CD4-positive, alpha-beta memory T cell (primary cell): ENCODE results near the gene NEDD9. TPM values are rescaled to one million over a fixed set of nuclear protein-coding genes. Genes with fewer than 3 reads are reported as not detected.

Source experiments
- CTCF ChIA-PET: fragments of 350-600 bp; sonication (Branson Sonifier 250); formaldehyde crosslinking; loops from one replicate; lab custom pipeline; 2021; ENCODE audit warnings: inconsistent platforms; ENCODE audit not compliant: partially characterized antibody; lab: Charles Lee
- POLR2A ChIA-PET: fragments of 350-600 bp; sonication (Branson Sonifier 250); formaldehyde crosslinking; loops from one replicate; lab custom pipeline; 2021; ENCODE audit not compliant: partially characterized antibody; lab: Charles Lee
- DNase-seq, 5 donors: peaks; one replicate each; pipeline versions ENCODE4 v3.0.0 to v3.0.0-alpha.2; 2020 to 2022; ENCODE audit warnings: mixed read lengths in 1 of 5
- H3K27ac ChIP-seq: one replicate; pipeline ENCODE4 v1.7.0; 2013; ENCODE audit warnings: low read depth, low read length
- H3K27me3 ChIP-seq: 2 replicates; pipeline ENCODE4 v1.7.0; 2013; ENCODE audit warnings: mild to moderate bottlenecking, low read length, moderate library complexity; ENCODE audit not compliant: insufficient read depth
- H3K36me3 ChIP-seq: 2 replicates; pipeline ENCODE4 v1.7.0; 2013; ENCODE audit warnings: mild to moderate bottlenecking, low read length, moderate library complexity; ENCODE audit not compliant: insufficient read depth
- H3K4me1 ChIP-seq: 2 replicates; pipeline ENCODE4 v1.7.0; 2013; ENCODE audit warnings: mild to moderate bottlenecking, low read length, moderate library complexity; ENCODE audit not compliant: insufficient read depth
- H3K4me3 ChIP-seq, 2 donors: one replicate each; pipeline ENCODE4 v1.7.0; 2013; ENCODE audit warnings: low read length in 2 of 2, mild to moderate bottlenecking in 1 of 2
- H3K9me3 ChIP-seq, 2 donors: one replicate each; pipeline ENCODE4 v1.7.0; 2013; ENCODE audit warnings: low read length in 2 of 2, control low read depth in 1 of 2; ENCODE audit not compliant: control insufficient read depth in 1 of 2
- H3K27ac Mint-ChIP-seq, 7 donors: one replicate each; pipeline ENCODE4 v1.8.0; 2020 to 2021; ENCODE audit warnings: mixed read lengths in 7 of 7, mild to moderate bottlenecking in 6 of 7, inconsistent platforms in 3 of 7, moderate library complexity in 3 of 7
- H3K27me3 Mint-ChIP-seq, 2 donors: one replicate each; pipeline ENCODE4 v1.8.0; 2020 to 2021; ENCODE audit warnings: mixed read lengths in 2 of 2
- H3K36me3 Mint-ChIP-seq, 2 donors: one replicate each; pipeline ENCODE4 v1.8.0; 2020 to 2021; ENCODE audit warnings: mixed read lengths in 2 of 2, inconsistent platforms in 1 of 2, mild to moderate bottlenecking in 1 of 2
- H3K4me1 Mint-ChIP-seq, 4 donors: one replicate each; pipeline ENCODE4 v1.8.0; 2020 to 2021; ENCODE audit warnings: mixed read lengths in 4 of 4, mild to moderate bottlenecking in 1 of 4
- H3K4me3 Mint-ChIP-seq, 8 donors: one replicate each; pipeline ENCODE4 v1.8.0; 2020 to 2021; ENCODE audit warnings: mixed read lengths in 8 of 8, mild to moderate bottlenecking in 7 of 8, moderate library complexity in 6 of 8, inconsistent platforms in 3 of 8
- H3K9me3 Mint-ChIP-seq, 8 donors: one replicate each; pipeline ENCODE4 v1.8.0; 2020 to 2021; ENCODE audit warnings: mixed read lengths in 8 of 8, mild to moderate bottlenecking in 5 of 8, inconsistent platforms in 3 of 8, moderate library complexity in 1 of 8
- intact Hi-C: fragments of 100-400 bp; cut with micrococcal nuclease; formaldehyde crosslinking; loops from one replicate; pipeline ENCODE4 v1.15.1; 2023
- polyA plus RNA-seq, 2 donors: library from polyadenylated mRNA; unstranded; fragments of 300-500 nt; fragmentation: Illumina TruSeq; gene quantifications; one replicate each; pipeline ENCODE4 v1.2.3, GENCODE V29; 2021
- total RNA-seq, 2 experiments: library from RNA; stranded (reverse); gene quantifications; one replicate each; pipeline ENCODE4 v1.2.3, GENCODE V29; 2021

NEDD9 gene
- total and polyA plus RNA-seq, 4 experiments from 2014 or later, result 17.2 to 47.4 (median 40.6) TPM

DNA sequence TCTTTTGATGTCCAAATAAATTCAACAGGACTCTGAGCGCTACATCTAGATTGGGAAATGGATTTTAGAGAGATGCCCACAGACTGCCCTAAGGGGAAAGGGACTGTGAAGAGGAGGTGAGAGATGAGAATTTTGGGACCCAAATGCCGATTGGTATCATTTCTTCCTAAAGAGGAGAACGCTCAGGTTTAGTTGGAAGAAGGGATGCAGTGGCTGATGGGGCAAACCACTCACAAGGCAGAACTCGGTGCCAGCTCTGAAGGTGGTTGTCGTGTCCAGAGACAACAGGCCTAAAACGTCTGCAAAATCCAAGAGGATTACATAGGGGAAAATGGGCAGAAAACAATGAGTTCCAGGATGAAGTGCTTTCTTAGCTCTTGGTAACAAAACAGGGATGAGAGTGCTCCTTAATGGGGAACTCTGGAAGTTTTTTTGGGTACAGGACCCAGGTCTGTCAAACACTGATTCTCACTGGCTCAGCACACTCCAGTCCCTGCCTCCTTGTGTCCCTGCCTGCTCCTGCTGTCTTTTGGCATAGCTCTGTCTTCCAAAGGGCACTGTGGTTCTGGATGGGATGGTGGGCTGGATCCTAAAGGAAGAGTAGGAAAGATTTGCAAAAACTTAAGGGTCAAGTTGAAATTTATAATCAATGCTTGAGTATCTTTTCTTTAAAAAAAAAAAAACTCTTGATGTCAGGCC is 29.0 kb downstream of the NEDD9 start:
- Histone ChIP-seq H3K27me3 (no peaks in the 10 kb centered on the region), H3K36me3 (no peaks in the 10 kb centered on the region), H3K9me3 (no peaks in the 10 kb centered on the region), H3K4me1 (peaks cover 51% of the 10 kb centered on the region), H3K4me3 (no peak overlapping the region), H3K27ac (no peak overlapping the region)
- intact Hi-C loops, result no loop called here
- Mint-ChIP-seq H3K36me3 (peaks cover 49 to 59% of the 10 kb centered on the region in 2 donors), H3K9me3 (peaks cover 0 to 2% (median 0%) of the 10 kb centered on the region in 8 donors), H3K27ac (peak overlapping the region in 6 of 7 donors; percentile 35 to 78 (median 68)), H3K4me3 (peak overlapping the region in 6 of 8 donors; percentile 18 to 54 (median 34)), H3K27me3 (no peaks in the 10 kb centered on the region), H3K4me1 (peaks cover 40 to 70% (median 59%) of the 10 kb centered on the region in 4 donors)
- ChIA-PET POLR2A (no interaction called here), CTCF (interaction anchor here (1.1 to 1.9 kb wide), 4 partner anchors 20 to 292 kb away, joined by 3 to 7 read pairs (median 5); partner anchors contain the start of gene NEDD9)
- no peak for DNase-seq

DNA sequence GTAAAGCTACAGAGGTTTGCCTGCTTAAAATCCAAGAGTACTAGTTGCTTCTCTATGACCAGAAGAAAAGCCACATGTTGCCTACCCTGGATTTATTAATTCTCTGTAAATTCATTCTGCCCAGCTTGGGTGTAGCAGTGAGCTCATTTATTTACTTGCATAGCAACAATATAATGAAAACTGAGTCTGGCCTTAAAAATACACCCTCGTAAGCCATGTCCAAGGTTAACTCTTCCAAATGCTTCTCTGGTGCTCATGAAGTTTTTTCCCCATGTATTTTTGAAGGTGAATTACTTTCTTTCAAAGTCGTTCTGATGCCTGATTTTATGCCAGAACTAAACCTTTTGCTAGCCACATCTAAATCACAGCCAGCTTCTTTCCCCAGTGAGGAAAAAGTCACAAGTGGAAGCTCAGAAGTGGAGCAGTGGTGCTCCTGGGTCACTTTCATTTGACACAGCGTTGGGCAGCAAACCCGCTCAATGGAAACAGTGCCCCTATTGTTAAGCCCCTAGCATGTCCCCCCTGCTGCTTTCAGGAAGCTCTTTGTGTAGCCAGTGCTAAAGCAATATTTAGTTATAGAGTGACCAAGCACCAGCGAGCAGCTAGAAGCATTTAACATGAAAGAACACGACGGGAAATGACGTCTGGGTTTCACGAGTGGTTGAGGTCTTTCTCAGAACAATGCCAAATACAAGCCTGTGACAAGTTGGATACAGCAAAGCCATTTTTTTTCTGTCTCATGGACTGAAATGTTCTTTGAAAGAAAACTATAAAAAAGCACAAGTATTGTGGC is 29.8 kb downstream of the NEDD9 start:
- no peaks in the 10 kb centered on the region for H3K27me3 ChIP-seq
- Mint-ChIP-seq H3K4me1 (peaks cover 42 to 70% (median 59%) of the 10 kb centered on the region in 4 donors), H3K9me3 (peaks cover 0 to 2% (median 0%) of the 10 kb centered on the region in 8 donors), H3K27ac (peak overlapping the region in 6 of 7 donors; percentile 35 to 84 (median 68)), H3K27me3 (no peaks in the 10 kb centered on the region), H3K4me3 (peak overlapping the region in 6 of 8 donors; percentile 18 to 54 (median 30)), H3K36me3 (peaks cover 49 to 62% of the 10 kb centered on the region in 2 donors)
- no peak overlapping the region for H3K27ac ChIP-seq
- no peak overlapping the region for H3K4me3 ChIP-seq
- DNase-seq, result peak in 4 of 5 donors; percentile 12 to 26 (median 22)
- no peaks in the 10 kb centered on the region for H3K36me3 ChIP-seq
- ChIA-PET POLR2A (interaction anchor here (1.2 kb wide), 1 partner anchor 14 kb away, joined by 3 read pairs; no protein-coding TSS in a partner anchor), CTCF (interaction anchor here (0.7 to 1.9 kb wide), 5 partner anchors 18 to 294 kb away, joined by 3 to 7 read pairs (median 3); partner anchors contain the start of gene NEDD9)
- peaks cover 53% of the 10 kb centered on the region for H3K4me1 ChIP-seq
- H3K9me3 ChIP-seq, result no peaks in the 10 kb centered on the region
- intact Hi-C loops, result no loop called here

DNA sequence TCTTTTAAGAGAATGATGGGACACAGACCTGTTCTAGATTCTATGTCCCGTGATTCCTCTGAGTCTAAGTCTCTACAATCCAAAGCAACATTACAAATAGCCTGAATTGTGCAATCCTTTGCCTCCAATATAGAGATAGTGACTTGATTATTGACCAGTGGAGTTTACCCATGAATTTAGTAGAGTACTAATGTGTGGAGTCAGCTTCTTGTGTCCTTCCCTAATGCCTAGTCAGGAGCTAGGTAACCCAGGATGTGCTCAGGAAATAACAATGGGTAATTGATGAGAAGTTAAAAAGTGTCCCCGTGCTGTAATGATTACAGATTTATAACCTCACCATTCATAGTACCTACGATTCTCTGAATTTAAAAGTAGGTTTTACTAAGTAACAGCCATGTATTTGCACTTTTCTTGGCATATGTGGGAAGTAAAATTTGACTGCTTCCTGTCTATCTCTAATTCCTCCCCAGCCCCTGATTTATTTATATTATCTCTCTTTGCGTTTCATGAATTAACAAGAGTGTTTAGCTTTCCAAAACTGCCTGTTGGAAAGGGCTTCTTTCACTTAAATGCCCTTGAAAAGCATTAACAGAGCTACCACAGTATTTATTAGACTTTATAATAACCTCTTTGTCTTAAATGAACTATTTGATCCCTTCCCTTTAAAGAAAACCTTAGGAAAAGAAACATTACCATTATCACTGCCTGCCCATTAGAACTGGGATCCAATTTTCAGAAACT is 30.5 kb downstream of the NEDD9 start:
- H3K4me3 ChIP-seq, result no peak overlapping the region
- ChIA-PET CTCF (interaction anchor here (0.7 to 1.9 kb wide), 4 partner anchors 18 to 295 kb away, joined by 3 to 7 read pairs (median 5); partner anchors contain the start of gene NEDD9), POLR2A (interaction anchor here (1.2 to 3.7 kb wide), 2 partner anchors 13 to 180 kb away, joined by 3 to 17 read pairs; no protein-coding TSS in a partner anchor)
- H3K9me3 Mint-ChIP-seq, result peaks cover 0 to 2% (median 0%) of the 10 kb centered on the region in 8 donors
- no peaks in the 10 kb centered on the region for H3K27me3 ChIP-seq
- H3K4me1 ChIP-seq, result peaks cover 53% of the 10 kb centered on the region
- H3K9me3 ChIP-seq, result no peaks in the 10 kb centered on the region
- H3K36me3 ChIP-seq, result no peaks in the 10 kb centered on the region
- no peak for DNase-seq
- peaks cover 50 to 62% of the 10 kb centered on the region in 2 donors for H3K36me3 Mint-ChIP-seq
- H3K4me1 Mint-ChIP-seq, result peaks cover 42 to 75% (median 61%) of the 10 kb centered on the region in 4 donors
- peak overlapping the region in 6 of 7 donors; percentile 15 to 84 (median 40) for H3K27ac Mint-ChIP-seq
- H3K27me3 Mint-ChIP-seq, result no peaks in the 10 kb centered on the region
- H3K4me3 Mint-ChIP-seq, result no peak overlapping the region
- intact Hi-C loops, result no loop called here
- no peak overlapping the region for H3K27ac ChIP-seq

DNA sequence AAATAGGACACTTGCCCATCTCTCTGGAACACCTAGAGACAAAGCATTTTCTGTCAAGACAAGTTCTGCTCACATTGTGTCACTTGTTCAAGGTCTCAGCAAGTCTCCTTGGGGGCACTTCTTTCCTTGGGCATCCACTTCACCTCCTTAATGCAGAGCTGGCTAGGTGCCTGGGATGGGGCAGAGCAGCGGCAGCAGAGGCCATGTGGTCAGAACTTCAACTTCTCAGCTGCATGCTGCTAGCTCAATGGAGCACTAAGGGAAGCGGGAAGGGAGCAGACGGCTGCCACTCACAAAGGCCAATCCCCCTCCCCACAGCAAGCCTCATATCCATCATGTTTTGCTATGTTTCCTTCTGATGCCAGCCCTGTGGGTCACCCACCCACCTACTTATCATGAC is 31.5 kb downstream of the NEDD9 start:
- Mint-ChIP-seq H3K27ac (peak overlapping the region in 6 of 7 donors; percentile 4 to 92 (median 65)), H3K36me3 (peaks cover 48 to 56% of the 10 kb centered on the region in 2 donors), H3K9me3 (peaks cover 0 to 2% (median 0%) of the 10 kb centered on the region in 8 donors), H3K4me1 (peaks cover 42 to 76% (median 64%) of the 10 kb centered on the region in 4 donors), H3K27me3 (no peaks in the 10 kb centered on the region), H3K4me3 (peak overlapping the region in 1 of 8 donors; percentile 18)
- DNase-seq, result no peak
- no peaks in the 10 kb centered on the region for H3K36me3 ChIP-seq
- ChIA-PET CTCF (no interaction called here), POLR2A (interaction anchor here (3.7 kb wide), 1 partner anchor 181 kb away, joined by 17 read pairs; no protein-coding TSS in a partner anchor)
- intact Hi-C loops, result no loop called here
- H3K9me3 ChIP-seq, result no peaks in the 10 kb centered on the region
- H3K27me3 ChIP-seq, result no peaks in the 10 kb centered on the region
- no peak overlapping the region for H3K4me3 ChIP-seq
- no peak overlapping the region for H3K27ac ChIP-seq
- peaks cover 53% of the 10 kb centered on the region for H3K4me1 ChIP-seq

- no peak overlapping the region for H3K27ac ChIP-seq
- Mint-ChIP-seq H3K4me3 (peak overlapping the region in 2 of 8 donors; percentile 35 to 75), H3K4me1 (peaks cover 42 to 76% (median 64%) of the 10 kb centered on the region in 4 donors), H3K27me3 (no peaks in the 10 kb centered on the region), H3K9me3 (peaks cover 0 to 2% (median 0%) of the 10 kb centered on the region in 8 donors), H3K27ac (peak overlapping the region; percentile 35 to 92 (median 63)), H3K36me3 (peaks cover 44 to 52% of the 10 kb centered on the region in 2 donors)
- no peaks in the 10 kb centered on the region for H3K36me3 ChIP-seq
- H3K9me3 ChIP-seq, result no peaks in the 10 kb centered on the region
- intact Hi-C loops, result no loop called here
- DNase-seq, result no peak
- H3K4me1 ChIP-seq, result peaks cover 53% of the 10 kb centered on the region
- ChIA-PET CTCF (no interaction called here), POLR2A (interaction anchor here (2.1 to 3.7 kb wide), 3 partner anchors 24 to 181 kb away, joined by 10 to 18 read pairs (median 17); partner anchors contain the start of gene NEDD9)
- H3K4me3 ChIP-seq, result no peak overlapping the region
- no peaks in the 10 kb centered on the region for H3K27me3 ChIP-seq
Observed at GRCh38 chr6:11200356-11200755, 32.1 kb downstream of the NEDD9 start.
